ENCODE results near the gene PDE1C.

DNA sequence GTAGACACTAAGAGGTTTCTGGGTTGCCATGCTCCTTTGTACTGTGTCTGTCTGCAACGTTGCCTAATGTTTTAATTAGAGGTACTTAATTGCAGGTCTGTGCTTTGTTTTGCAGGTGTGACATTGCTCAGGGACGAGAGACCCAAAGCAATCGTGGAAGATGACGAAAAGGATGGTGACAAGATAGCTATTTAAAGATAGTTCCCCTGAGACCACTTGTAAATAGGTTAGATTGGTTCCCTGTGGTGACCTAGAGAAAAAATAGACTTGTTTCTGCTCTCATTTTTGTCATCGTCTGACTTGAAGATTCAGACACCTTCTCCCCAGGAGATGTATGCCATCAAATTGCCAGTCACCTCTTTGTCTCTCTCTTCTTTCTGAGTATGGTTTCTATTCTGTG lies 363.1 kb downstream of the PDE1C start:
- TF ChIP-seq, protein P1, sequence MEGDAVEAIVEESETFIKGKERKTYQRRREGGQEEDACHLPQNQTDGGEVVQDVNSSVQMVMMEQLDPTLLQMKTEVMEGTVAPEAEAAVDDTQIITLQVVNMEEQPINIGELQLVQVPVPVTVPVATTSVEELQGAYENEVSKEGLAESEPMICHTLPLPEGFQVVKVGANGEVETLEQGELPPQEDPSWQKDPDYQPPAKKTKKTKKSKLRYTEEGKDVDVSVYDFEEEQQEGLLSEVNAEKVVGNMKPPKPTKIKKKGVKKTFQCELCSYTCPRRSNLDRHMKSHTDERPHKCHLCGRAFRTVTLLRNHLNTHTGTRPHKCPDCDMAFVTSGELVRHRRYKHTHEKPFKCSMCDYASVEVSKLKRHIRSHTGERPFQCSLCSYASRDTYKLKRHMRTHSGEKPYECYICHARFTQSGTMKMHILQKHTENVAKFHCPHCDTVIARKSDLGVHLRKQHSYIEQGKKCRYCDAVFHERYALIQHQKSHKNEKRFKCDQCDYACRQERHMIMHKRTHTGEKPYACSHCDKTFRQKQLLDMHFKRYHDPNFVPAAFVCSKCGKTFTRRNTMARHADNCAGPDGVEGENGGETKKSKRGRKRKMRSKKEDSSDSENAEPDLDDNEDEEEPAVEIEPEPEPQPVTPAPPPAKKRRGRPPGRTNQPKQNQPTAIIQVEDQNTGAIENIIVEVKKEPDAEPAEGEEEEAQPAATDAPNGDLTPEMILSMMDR (IDR thresholded peaks at IDR 0.05): no peak
- TF ChIP-seq EZH2 (IDR thresholded peaks at IDR 0.05; ENCODE audit: borderline replicate concordance, insufficient read depth, low read depth, low read length, poor library complexity, severe bottlenecking): no peak
